Left ventricle myocardium inferior (tissue), 1 donor: ENCODE measurements around the gene PPP2R5A. TPM values are rescaled to one million over a fixed set of nuclear protein-coding genes. Genes with fewer than 3 reads are reported as not detected.

Experiments
- DNase-seq: peaks from one replicate; pipeline ENCODE4 v3.0.0-alpha.2; 2020
- H3K27ac ChIP-seq: fragments of 200-600 bp; replicated peaks from 2 replicates; pipeline ENCODE4 v1.8.0; 2021
- H3K27me3 ChIP-seq: fragments of 200-600 bp; 2 replicates; pipeline ENCODE4 v1.8.0; 2021; ENCODE audit warnings: low read depth
- H3K36me3 ChIP-seq: fragments of 200-600 bp; 2 replicates; pipeline ENCODE4 v1.8.0; 2021
- H3K4me1 ChIP-seq: fragments of 200-600 bp; 2 replicates; pipeline ENCODE4 v1.8.0; 2021
- H3K4me3 ChIP-seq: fragments of 200-600 bp; 2 replicates; pipeline ENCODE4 v1.8.0; 2021; ENCODE audit warnings: mild to moderate bottlenecking, moderate library complexity
- H3K9me3 ChIP-seq: fragments of 200-600 bp; replicated peaks from 2 replicates; pipeline ENCODE4 v1.8.0; 2021
- CTCF ChIP-seq: fragments of 200-600 bp; IDR thresholded peaks from 2 replicates; pipeline ENCODE4 v1.8.0; 2021; ENCODE audit warnings: antibody characterized with exemption, mild to moderate bottlenecking, borderline replicate concordance
- intact Hi-C: fragments of 100-400 bp; cut with micrococcal nuclease; formaldehyde crosslinking; loops from one replicate; pipeline ENCODE4 v1.11.0; 2022
- total RNA-seq: library from RNA; stranded (reverse); fragmentation: NEBNext Ultra II Directional; extraction: Animal tissue kit (Norgen Biotek cat#: 25700); gene quantifications from one replicate; pipeline ENCODE4 v1.2.1, GENCODE V29; 2021
- donor health status: DM: no; HTN: yes; CAD: no; lungs with severe emphysema.

PPP2R5A gene
- total RNA-seq, 1 donor from 2014 or later: 69.3 TPM

GRCh38 chr1:212247179-212247721, 38.0 kb upstream of the PPP2R5A start:
- Histone ChIP-seq H3K4me3 (peak overlapping the region; percentile 41), H3K36me3 (no peaks in the 10 kb centered on the region), H3K27ac (peak overlapping the region; percentile 64), H3K27me3 (no peaks in the 10 kb centered on the region), H3K9me3 (no peaks in the 10 kb centered on the region), H3K4me1 (peaks cover 35% of the 10 kb centered on the region)
- TF ChIP-seq CTCF: no peak
- intact Hi-C loops: no loop called here
- DNase-seq: peak; percentile 19

- no peak for DNase-seq
- H3K36me3 ChIP-seq: no peaks in the 10 kb centered on the region
- peaks cover 28% of the 10 kb centered on the region for H3K4me1 ChIP-seq
- H3K27me3 ChIP-seq: no peaks in the 10 kb centered on the region
- TF ChIP-seq CTCF: no peak
- intact Hi-C loops: no loop called here
- H3K4me3 ChIP-seq: no peak overlapping the region
- no peaks in the 10 kb centered on the region for H3K9me3 ChIP-seq
- H3K27ac ChIP-seq: peak overlapping the region; percentile 64
Measured at GRCh38 chr1:212247988-212248387, 37.2 kb upstream of the PPP2R5A start.

- no peaks in the 10 kb centered on the region for H3K27me3 ChIP-seq
- no peak for TF ChIP-seq CTCF
- peaks cover 20% of the 10 kb centered on the region for H3K4me1 ChIP-seq
- no peak for DNase-seq
- no peaks in the 10 kb centered on the region for H3K36me3 ChIP-seq
- no peak overlapping the region for H3K27ac ChIP-seq
- no peak overlapping the region for H3K4me3 ChIP-seq
- intact Hi-C loops: no loop called here
- no peaks in the 10 kb centered on the region for H3K9me3 ChIP-seq
Measured at GRCh38 chr1:212254853-212255363, 30.3 kb upstream of the PPP2R5A start.

- no peaks in the 10 kb centered on the region for H3K9me3 ChIP-seq
- no peak overlapping the region for H3K4me3 ChIP-seq
- H3K36me3 ChIP-seq: no peaks in the 10 kb centered on the region
- peaks cover 20% of the 10 kb centered on the region for H3K4me1 ChIP-seq
- TF ChIP-seq CTCF: no peak
- H3K27ac ChIP-seq: no peak overlapping the region
- intact Hi-C loops: no loop called here
- H3K27me3 ChIP-seq: no peaks in the 10 kb centered on the region
- DNase-seq: no peak
Measured at GRCh38 chr1:212255705-212256307, 29.4 kb upstream of the PPP2R5A start.

GRCh38 chr1:212256369-212256768, 28.8 kb upstream of the PPP2R5A start:
- Histone ChIP-seq H3K9me3 (no peaks in the 10 kb centered on the region), H3K4me1 (peaks cover 22% of the 10 kb centered on the region), H3K36me3 (no peaks in the 10 kb centered on the region), H3K27me3 (no peaks in the 10 kb centered on the region), H3K27ac (no peak overlapping the region), H3K4me3 (no peak overlapping the region)
- TF ChIP-seq CTCF: no peak
- DNase-seq: no peak
- intact Hi-C loops: no loop called here
